GM19328 (cell line): ENCODE results near the gene ETNK1.

Experiments used
- ATAC-seq: cut with Tn5 transposase; IDR thresholded peaks from one replicate; pipeline ENCODE4 v1.9.1; 2021; ENCODE audit warnings: mild to moderate bottlenecking, moderate library complexity; ENCODE audit not compliant: unreplicated experiment

The ETNK1 gene

GRCh38 chr12:22731236-22731635 is 106.3 kb downstream of the ETNK1 start:
- no peak for ATAC-seq

- no peak for ATAC-seq
Observed at GRCh38 chr12:22733756-22734155, 108.8 kb downstream of the ETNK1 start.

- no peak for ATAC-seq
Observed at GRCh38 chr12:22738945-22739344, 114.0 kb downstream of the ETNK1 start.
